ENCODE data around the gene SPSB3. TPM values are rescaled to one million over a fixed set of nuclear protein-coding genes. Genes with fewer than 3 reads are reported as not detected.

Gene SPSB3
- total and polyA plus RNA-seq, 2 of the 13 experiments (the other 11 are each of a cell fraction or from before 2014, with no cell fraction given) = 13.2 to 21.9 TPM

DNA sequence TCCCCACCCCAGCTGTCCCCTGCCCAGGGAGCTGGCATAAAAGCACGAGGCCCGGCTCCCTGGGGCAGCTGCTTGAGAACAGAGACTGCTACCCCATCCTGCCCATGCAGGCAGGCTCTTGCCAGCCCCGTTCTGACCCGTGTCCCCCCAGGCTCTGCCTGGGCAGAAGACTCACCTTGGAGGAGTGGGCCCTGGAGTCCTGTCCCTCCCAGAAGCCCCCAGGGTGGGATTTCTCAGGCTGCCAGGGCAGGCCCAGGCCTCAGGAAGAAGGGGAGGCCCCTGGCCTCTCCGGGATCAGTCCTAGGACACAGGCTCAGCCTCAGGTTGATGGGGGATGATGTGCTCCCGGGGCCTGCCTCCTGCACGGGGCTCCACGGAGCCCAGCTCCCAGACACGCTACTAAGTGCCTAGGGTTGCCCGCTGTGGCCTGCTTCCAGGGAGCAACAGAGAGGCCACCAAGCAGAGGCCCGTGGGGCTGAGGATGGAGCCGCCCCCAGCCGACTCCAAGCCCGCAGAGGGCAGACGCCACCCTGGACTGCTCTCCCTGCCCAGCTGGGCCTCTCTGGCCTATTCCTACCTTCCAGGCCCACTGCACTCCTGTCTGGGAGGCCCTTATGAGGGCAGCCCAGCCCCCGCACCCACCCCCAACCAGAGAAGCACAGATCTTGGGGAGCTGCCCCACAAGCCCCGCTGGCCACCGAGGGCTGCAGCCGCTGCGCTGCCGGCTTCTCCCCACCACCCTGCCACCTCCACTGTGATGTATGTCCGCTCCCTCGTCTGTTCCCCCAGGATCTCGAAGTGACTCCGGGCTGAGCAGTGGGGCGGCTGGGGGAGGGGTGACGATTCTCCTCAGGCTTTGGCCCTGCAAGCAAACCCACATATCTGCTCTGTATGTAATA is 12.7 kb downstream of the SPSB3 start:
- Histone ChIP-seq H3K27ac (ENCODE audit: extremely low read length, insufficient read depth, low read length) (no peak overlapping the region), H3K27me3 (ENCODE audit: control insufficient read depth in 1 of 2, insufficient read depth in 2 of 2, low read length in 2 of 2) (no peaks in the 10 kb centered on the region; a peak in 1 of 5 replicates), H3K36me3 (replicated peaks in 1 of 2; ENCODE audit: control insufficient read depth in 1 of 2, insufficient read depth in 2 of 2, low read length in 2 of 2) (peaks cover 13 to 24% of the 10 kb centered on the region in 2 experiments; a peak in 4 of 5 replicates), H3K79me2 (ENCODE audit: insufficient read depth, low read length) (peaks cover 24% of the 10 kb centered on the region), H3K4me1 (ENCODE audit: insufficient read depth, low read length) (peaks cover 7% of the 10 kb centered on the region), H4K20me1 (ENCODE audit: insufficient read depth, low read length) (no peaks in the 10 kb centered on the region), H3K4me3 (replicated peaks in 1 of 3; ENCODE audit: insufficient read depth in 1 of 3, low read depth in 2 of 3, low read length in 3 of 3) (no peak overlapping the region), H3K9me3 (ENCODE audit: low read length) (no peaks in the 10 kb centered on the region), H3K9ac (ENCODE audit: insufficient read depth, low read depth, low read length) (no peak overlapping the region), H2AFZ (ENCODE audit: low read length) (no peak overlapping the region), H3K4me2 (ENCODE audit: low read depth, low read length) (no peak overlapping the region)
- intact Hi-C loops (cut with micrococcal nuclease; ENCODE audit: unreplicated experiment) (loop anchor here (5.0 kb wide), 1 partner anchor 43 kb away; no protein-coding TSS in a partner anchor), in situ Hi-C loops (cut with HindIII; ENCODE audit: extremely low pct_ligation_motif_present, low pct_unique_long_range_greater_than_20kb) (no loop called here)
- over 99% methylated on average over 11 of the region's 27 CpGs for WGBS (ENCODE audit: low lambda C conversion rate)
- no peak for DNase-seq (ENCODE audit: low spot score)
- POLR2A ChIA-PET = interaction anchor here (2.7 kb wide), 1 partner anchor 13 kb away, joined by 7 read pairs; the partner anchor contains the start of genes NUBP2 and SPSB3
- CTCF ChIA-PET (ENCODE audit: low intra/inter-chr PET ratio, low total read pairs) = no interaction called here
- ATAC-seq = no peak
- FAIRE-seq = no peak
- no TSS peak for BruUV-seq (replicated peaks)
- TF ChIP-seq RBM39 (IDR thresholded peaks at IDR 0.05; ENCODE audit: low read depth, low read length, poor library complexity, severe bottlenecking) (peak; percentile 3), POLR2G (IDR thresholded peaks at IDR 0.05; ENCODE audit: low read depth, low read length) (peak; percentile 45; the same call in 1 of the 2 replicates), ZNF441 (CRISPR knock-in tag; IDR thresholded peaks at IDR 0.05; ENCODE audit: borderline replicate concordance) (no peak), ZBTB3 (CRISPR knock-in tag; IDR thresholded peaks at IDR 0.05; ENCODE audit: borderline replicate concordance, low read depth) (no peak), AGO2 (optimal IDR thresholded peaks at IDR 0.05; ENCODE audit: low read depth, low read length) (peak; percentile 94), AGO1 (IDR thresholded peaks at IDR 0.05; ENCODE audit: low read depth, low read length, poor library complexity, severe bottlenecking) (peak; percentile 67), FOXA3 (CRISPR knock-in tag; IDR thresholded peaks at IDR 0.05) (no peak), ZNF572 (CRISPR knock-in tag; IDR thresholded peaks at IDR 0.05) (no peak), SNAPC2 (CRISPR knock-in tag; IDR thresholded peaks at IDR 0.05) (no peak), FOXO1 (CRISPR knock-in tag; IDR thresholded peaks at IDR 0.05) (no peak), RBFOX2 (IDR thresholded peaks at IDR 0.05; ENCODE audit: low read depth, low read length) (peak; percentile 43; the same call in 1 of the 2 replicates), ZFY (CRISPR knock-in tag; IDR thresholded peaks at IDR 0.05) (no peak), NONO (IDR thresholded peaks at IDR 0.05) (no peak), NONO (CRISPR knock-in tag; conservative IDR thresholded peaks at IDR 0.05) (peak; percentile 36; the same call in 1 of the 2 replicates)
- TF ChIP-seq, protein P1, sequence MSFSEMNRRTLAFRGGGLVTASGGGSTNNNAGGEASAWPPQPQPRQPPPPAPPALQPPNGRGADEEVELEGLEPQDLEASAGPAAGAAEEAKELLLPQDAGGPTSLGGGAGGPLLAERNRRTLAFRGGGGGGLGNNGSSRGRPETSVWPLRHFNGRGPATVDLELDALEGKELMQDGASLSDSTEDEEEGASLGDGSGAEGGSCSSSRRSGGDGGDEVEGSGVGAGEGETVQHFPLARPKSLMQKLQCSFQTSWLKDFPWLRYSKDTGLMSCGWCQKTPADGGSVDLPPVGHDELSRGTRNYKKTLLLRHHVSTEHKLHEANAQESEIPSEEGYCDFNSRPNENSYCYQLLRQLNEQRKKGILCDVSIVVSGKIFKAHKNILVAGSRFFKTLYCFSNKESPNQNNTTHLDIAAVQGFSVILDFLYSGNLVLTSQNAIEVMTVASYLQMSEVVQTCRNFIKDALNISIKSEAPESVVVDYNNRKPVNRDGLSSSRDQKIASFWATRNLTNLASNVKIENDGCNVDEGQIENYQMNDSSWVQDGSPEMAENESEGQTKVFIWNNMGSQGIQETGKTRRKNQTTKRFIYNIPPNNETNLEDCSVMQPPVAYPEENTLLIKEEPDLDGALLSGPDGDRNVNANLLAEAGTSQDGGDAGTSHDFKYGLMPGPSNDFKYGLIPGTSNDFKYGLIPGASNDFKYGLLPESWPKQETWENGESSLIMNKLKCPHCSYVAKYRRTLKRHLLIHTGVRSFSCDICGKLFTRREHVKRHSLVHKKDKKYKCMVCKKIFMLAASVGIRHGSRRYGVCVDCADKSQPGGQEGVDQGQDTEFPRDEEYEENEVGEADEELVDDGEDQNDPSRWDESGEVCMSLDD (CRISPR knock-in tag; IDR thresholded peaks at IDR 0.05; ENCODE audit: borderline replicate concordance) = no peak
- TF ChIP-seq, protein P2, sequence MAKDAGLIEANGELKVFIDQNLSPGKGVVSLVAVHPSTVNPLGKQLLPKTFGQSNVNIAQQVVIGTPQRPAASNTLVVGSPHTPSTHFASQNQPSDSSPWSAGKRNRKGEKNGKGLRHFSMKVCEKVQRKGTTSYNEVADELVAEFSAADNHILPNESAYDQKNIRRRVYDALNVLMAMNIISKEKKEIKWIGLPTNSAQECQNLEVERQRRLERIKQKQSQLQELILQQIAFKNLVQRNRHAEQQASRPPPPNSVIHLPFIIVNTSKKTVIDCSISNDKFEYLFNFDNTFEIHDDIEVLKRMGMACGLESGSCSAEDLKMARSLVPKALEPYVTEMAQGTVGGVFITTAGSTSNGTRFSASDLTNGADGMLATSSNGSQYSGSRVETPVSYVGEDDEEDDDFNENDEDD (CRISPR knock-in tag; IDR thresholded peaks at IDR 0.05; ENCODE audit: borderline replicate concordance) = no peak

Measured in HepG2 (cell line).